GM18499 (cell line): ENCODE measurements around the gene MAGIX.
"Not testable (repeated sequence)": the region's sequence is repeated elsewhere in the genome, so short reads cannot be mapped to it uniquely, and the experiment has no call there.

Experiments
- ATAC-seq: cut with Tn5 transposase; IDR thresholded peaks from one replicate; pipeline ENCODE4 v1.9.1; 2021; ENCODE audit warnings: moderate number of reproducible peaks; ENCODE audit not compliant: insufficient read depth, unreplicated experiment

Gene MAGIX

GRCh38 chrX:49162620-49163019 lies at the start of gene MAGIX:
Gene MAGIX, plus strand, starts transcription at chrX:49162758. Its CDS starts 132 bp downstream, at chrX:49162890.
- no peak for ATAC-seq

DNA sequence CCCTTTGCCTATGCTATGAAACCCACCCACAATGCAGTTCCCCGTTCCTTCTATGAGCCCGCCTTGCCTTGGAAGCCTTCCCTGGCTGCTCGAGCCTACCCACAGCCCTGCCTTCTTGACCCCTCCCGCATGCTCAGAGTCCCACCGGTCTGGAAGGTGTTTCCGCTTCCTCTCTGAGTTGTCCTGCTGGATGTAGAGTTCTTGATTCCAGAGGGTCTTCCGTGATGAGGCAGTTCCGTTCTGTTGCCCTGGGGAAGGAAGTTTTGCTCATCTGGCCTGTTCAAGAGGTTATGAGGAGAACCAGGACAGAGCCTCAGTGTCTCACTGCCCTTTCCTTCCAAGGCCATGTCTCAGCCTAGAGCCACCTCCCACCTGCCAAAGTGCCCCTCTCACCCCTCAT lies 46.5 kb upstream of the MAGIX start:
- no peak for ATAC-seq

- ATAC-seq = no peak
Observed at GRCh38 chrX:49116716-49117115, 45.8 kb upstream of the MAGIX start.

- ATAC-seq = no peak
Observed at GRCh38 chrX:49117581-49117980, 45.0 kb upstream of the MAGIX start.

- no peak for ATAC-seq
Observed at GRCh38 chrX:49120091-49120490, 42.5 kb upstream of the MAGIX start.

- no peak for ATAC-seq
Observed at GRCh38 chrX:49122499-49122898, 40.1 kb upstream of the MAGIX start.

DNA sequence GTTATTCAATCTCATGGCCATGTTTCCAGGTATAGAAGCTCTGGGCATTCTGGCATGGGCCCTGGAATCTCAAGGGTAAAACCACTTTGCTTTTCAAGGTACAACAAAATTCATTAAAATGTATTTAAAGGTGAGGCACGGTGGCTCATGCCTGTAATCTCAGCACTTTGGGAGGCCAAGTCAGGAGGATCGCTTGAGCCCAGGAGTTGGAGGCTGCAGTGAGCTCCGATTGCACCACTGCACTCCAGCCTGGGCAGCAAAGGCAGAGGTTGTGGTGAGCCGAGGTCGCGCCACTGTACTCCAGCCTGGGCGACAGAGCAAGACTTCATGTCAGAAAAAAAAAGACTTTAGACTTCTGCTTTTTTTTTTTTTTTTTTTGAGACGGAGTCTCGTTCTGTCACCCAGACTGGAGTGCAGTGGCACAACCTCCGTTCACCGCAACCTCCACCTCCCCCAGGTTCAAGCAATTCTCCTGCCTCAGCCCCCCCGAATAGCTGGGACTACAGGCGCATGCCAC lies 34.8 kb upstream of the MAGIX start:
- ATAC-seq = not testable (repeated sequence)

DNA sequence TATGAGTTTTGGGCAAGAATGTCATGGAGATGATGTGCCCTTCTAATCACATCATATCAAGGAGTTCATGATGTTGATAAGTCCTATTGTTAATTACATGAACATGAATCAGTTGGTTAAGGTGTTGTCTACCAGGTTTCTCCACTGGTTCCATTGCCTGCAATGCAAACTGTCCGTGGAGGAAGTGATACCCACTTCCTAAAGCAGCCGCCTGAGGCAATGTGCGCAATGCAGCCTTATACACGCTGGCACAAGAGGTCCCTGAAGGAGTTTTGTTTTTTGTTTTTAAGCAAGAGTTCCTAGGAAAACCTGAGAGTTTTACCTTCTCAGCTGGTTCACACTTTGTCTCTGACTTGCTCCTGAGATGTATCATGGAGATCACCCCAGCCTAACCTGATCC lies 33.1 kb upstream of the MAGIX start:
- no peak for ATAC-seq

DNA sequence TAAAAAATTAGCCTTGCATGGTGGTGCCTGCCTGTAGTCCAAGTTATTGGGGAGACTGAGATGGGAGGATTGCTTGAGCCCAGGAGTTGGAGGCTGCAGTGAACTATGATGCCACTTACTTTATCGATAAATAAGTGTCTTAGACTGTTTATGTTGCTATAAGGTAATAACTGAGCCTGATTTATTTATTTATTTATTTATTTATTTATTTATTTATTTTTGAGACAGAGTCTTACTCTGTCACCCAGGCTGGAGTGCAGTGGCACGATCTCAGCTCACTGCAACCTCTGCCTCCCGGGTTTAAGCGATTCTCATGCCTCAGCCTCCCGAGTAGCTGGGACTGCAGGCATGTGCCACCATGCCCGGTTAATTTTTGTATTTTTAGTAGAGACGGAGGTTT lies 30.3 kb upstream of the MAGIX start:
- ATAC-seq = not testable (repeated sequence)

- no peak for ATAC-seq
Observed at GRCh38 chrX:49133759-49134158, 28.8 kb upstream of the MAGIX start.

- no peak for ATAC-seq
Observed at GRCh38 chrX:49137492-49137891, 25.1 kb upstream of the MAGIX start.

GRCh38 chrX:49139713-49140112 lies 22.8 kb upstream of the MAGIX start:
- ATAC-seq = no peak

DNA sequence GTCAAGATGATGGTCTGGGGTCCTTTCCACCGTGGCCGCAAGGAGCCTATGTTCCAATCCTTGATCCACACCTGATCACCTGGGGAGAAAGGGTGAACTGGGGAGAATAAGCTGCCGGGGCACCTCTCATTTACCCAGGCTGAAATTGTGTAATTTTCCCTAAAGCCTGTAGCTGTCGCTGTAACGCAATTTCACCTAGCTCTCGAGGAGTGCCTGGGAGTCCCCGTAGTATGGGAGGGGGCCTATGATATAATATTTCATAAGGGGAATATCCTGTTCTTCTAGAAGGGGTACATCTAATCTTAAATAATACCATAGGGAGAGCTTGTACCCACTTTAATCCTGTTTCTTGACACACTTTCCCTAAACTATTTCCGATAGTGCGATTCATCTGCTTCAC lies 20.3 kb upstream of the MAGIX start:
- not testable (repeated sequence) for ATAC-seq

DNA sequence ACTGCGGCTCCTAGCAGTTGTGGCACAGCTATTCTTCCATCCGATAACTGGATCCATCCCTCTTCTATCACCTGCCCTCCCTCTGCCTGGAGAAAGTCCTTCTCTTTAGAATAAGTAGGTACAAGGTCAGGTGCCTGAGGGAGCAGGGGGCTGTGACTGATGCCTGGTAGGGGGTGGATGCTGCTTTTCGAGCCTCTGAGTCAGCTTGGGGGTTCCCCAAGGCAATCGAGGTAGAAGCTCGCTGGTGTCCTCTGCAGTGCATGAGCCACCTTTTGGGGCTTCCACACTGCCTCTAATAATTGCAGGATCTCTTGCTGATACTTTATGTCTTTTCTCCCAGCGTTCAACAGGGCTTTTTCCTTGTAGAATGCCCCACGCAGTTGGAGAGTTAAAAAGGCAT lies 19.4 kb upstream of the MAGIX start:
- ATAC-seq = not testable (repeated sequence)

DNA sequence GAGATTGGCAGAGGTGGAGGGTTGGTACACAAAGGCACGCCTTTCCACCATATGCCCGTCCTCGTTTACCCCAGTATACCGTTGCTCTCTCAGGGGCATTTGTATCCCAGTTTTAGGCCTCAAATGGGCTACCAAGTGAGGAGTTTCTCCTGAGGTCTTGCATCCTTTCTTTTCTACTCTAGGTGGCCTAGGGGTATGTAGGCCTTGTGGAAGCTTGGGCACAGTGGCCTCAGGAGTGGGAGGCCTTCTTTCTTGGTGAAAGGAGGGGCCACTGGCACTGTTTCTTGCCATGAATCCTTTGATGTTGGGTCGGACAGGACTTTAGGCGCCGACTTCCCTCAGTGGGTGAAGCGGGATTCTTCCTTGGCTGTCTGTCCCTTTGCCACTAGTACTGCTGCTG lies 15.3 kb upstream of the MAGIX start:
- no peak for ATAC-seq

- ATAC-seq = no peak
Observed at GRCh38 chrX:49147936-49148335, 14.6 kb upstream of the MAGIX start.

GRCh38 chrX:49148390-49149100 lies 14.0 kb upstream of the MAGIX start:
- not testable (repeated sequence) for ATAC-seq

DNA sequence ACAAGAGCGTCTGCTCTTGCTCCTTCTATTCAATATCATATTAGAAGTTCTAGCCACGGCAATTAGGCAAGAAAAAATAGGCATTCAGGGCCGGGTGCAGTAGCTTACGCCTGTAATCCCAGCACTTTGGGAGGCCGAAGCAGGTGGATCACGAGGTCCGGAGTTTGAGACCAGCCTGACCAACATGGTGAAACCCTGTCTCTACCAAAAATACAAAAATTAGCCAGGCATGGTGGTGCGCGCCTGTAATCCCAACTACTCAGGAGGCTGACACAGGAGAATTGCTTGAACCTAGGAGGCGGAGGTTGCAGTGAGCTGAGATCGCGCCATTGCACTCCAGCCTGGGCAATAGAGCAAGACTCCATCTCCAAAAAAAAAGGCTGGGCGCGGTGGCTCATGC lies 13.3 kb upstream of the MAGIX start:
- not testable (repeated sequence) for ATAC-seq

DNA sequence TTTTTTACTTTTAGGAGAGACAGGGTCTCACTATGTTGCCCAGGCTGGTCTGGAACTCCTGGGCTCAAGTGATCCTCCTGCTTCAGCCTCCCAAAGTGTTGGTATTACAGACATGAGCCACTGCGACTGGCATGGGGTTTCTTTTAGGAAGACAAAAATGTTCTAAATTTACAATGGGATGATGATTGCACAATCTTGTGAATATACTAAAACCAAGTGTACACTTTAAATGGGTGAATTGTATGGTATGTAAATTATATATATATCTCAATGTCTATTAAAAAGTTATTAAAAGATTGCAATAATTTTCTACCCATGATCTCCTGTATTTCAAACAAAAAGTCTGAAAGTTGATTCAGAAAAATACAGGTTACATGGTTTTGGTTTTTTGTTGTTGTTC lies 9.1 kb upstream of the MAGIX start:
- no peak for ATAC-seq

GRCh38 chrX:49155243-49155899 lies 7.2 kb upstream of the MAGIX start:
- peak; percentile 7 for ATAC-seq

DNA sequence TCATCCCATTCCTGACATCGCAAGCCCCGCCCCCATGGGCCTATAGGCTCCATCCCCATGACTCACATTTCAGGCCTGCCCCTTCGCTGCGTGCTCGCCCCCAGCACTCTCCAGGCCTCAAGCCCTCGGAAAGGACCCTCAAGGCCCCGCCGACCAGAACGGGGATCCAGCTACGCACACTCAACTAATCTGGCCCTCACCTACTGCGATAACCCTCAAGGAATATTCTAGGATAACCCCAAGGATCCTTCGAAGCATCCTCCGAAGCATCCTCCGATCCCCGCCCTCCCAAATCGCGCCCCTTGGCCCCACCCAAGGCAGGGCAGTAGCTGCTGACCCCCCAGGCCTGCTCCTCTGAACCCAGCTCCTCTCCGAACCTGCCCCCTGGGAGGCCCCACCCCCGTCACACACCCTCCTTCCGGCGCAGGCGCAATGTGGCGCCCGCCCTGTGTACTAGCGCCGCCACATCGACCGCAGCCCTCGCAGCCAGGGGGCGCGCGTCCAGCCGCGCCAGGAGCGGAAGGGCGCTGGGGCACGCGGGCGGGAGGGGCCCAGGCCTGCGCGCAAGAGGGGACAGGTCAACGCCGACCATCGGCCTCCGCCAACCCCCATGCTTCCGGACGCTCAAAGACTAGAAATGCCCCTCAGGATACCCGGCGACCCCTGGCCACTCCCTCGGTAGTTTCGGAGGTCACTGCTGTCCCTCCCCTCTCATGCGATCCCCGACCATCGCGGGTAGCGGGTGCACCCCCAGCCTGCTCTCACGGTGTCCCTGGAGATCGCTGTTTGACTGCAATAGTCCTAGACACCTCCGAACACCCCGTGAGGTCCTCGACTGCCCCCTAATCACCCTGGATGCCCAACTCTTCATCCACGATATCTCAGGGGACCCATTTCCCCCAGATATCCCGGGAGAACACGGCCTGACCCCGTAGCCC lies 6.4 kb upstream of the MAGIX start:
- peak; percentile 68 for ATAC-seq
